IPS-NIHi7 (cell line): ENCODE data around the gene BRSK1.

Source experiments
- DNase-seq: peaks from one replicate; pipeline ENCODE4 v3.0.0; 2012; ENCODE audit warnings: mixed read lengths; ENCODE audit errors: extremely low spot score

The BRSK1 gene

DNA sequence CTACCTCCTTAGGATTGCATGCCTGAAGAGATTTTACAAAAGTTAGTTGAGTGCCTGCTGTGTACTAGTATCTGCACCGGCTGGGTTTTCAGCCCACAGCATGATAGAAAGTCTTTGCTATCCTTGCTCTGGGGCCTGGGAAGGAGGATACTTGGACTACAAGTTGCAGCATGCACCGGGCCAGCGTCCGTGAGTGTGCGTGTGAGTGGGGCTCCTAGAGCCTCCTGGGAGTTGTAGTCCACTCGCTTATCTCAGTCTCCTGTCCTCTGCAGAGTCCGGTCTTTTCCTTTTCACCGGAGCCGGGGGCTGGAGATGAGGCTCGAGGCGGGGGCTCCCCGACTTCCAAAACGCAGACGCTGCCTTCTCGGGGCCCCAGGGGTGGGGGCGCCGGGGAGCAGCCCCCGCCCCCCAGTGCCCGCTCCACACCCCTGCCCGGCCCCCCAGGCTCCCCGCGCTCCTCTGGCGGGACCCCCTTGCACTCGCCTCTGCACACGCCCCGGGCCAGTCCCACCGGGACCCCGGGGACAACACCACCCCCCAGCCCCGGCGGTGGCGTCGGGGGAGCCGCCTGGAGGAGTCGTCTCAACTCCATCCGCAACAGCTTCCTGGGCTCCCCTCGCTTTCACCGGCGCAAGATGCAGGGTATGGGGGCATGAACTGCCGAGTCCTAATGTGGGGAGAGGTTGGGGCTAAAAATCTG, 20.6 kb downstream of the BRSK1 start:
- DNase-seq = peak; percentile 76

GRCh38 chr19:55304980-55305379, 21.2 kb downstream of the BRSK1 start:
- peak; percentile 73 for DNase-seq

GRCh38 chr19:55305491-55305890, 21.7 kb downstream of the BRSK1 start:
- DNase-seq = peak; percentile 80

- DNase-seq = no peak
Measured at GRCh38 chr19:55305983-55306562, 22.3 kb downstream of the BRSK1 start.

- DNase-seq = no peak
Measured at GRCh38 chr19:55306712-55307111, 22.9 kb downstream of the BRSK1 start.

DNA sequence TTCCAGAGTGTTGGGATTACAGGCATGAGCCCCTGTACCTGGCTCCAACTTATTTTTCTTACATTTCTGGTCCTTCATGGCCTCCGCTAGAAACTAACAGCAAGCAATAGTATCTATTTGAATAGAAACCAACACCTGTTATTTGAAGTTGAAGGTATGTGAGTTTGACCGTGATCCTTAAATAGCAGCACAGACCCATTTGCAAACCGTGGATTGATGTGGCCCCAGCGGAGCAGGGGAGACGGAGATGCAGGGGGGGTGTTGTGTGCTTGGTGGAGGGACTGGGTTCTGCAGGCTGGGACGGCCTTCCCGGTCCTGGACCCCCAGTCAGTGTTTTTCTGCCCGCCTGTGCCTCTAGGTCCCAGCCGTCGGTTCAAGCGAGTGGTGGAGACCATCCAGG, 24.5 kb downstream of the BRSK1 start:
- DNase-seq = no peak

- no peak for DNase-seq
Measured at GRCh38 chr19:55309448-55309847, 25.7 kb downstream of the BRSK1 start.

- DNase-seq = no peak
Measured at GRCh38 chr19:55310498-55310897, 26.7 kb downstream of the BRSK1 start.

DNA sequence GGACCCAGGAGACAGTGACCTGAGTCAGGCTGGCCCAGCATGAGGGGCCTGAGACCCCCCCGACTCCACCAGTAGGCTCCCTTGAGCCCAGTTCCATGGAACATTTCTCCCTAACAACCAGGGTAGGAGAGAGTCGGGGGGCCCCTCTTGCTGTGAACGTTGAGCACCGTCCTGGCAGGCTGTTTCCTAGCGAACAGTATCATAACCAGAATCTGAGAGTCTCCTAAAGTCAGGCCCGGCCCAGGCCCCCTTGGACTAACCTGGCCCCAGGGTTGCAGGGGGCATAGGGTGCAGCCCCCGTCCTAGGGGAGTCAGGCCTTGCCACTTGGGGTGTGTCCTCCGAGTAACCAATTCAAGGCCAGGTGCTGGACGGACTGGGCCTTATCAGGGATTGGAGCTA, 27.6 kb downstream of the BRSK1 start:
- no peak for DNase-seq

DNA sequence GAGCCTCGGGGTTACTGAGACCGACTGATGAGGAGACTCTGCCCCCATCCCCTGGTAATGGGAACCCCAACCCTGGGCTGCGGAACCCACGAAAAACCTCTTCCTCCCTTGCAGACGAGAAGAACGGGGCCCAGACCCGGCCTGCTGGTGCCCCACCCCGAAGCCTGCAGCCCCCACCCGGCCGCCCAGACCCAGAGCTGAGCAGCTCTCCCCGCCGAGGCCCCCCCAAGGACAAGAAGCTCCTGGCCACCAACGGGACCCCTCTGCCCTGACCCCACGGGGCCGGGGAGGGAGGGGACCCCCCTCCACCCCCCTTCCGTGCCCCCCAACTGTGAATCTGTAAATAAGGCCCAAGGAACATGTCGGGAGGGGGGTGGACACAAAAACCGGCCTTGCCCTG, 28.0 kb downstream of the BRSK1 start:
- no peak for DNase-seq

- no peak for DNase-seq
Measured at GRCh38 chr19:55312621-55313512, 29.1 kb downstream of the BRSK1 start.

DNA sequence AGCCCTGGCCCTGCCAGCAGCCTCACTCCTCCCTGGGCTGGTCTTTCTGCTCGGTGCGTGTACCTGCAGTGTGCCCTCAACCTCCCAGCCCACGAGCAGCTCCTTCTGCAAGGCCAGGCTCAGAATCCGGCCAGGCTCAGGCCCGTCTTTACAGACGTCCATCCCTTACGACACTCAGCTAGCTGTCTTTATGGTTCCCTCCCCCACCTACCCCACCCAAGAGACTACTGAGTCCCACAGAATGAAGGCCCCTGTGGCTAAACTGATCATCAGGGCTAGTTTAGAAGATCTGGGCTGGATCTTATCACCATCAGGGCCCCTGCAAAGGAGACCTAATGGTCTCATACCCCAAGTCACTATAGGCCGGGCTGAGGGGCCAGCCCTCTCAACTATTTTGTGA, 30.6 kb downstream of the BRSK1 start:
- DNase-seq = no peak

- no peak for DNase-seq
Measured at GRCh38 chr19:55315956-55316525, 32.2 kb downstream of the BRSK1 start.

GRCh38 chr19:55316646-55317045, 32.8 kb downstream of the BRSK1 start:
- no peak for DNase-seq

- DNase-seq = peak; percentile 96
Measured at GRCh38 chr19:55319785-55320184, 36.0 kb downstream of the BRSK1 start.

DNA sequence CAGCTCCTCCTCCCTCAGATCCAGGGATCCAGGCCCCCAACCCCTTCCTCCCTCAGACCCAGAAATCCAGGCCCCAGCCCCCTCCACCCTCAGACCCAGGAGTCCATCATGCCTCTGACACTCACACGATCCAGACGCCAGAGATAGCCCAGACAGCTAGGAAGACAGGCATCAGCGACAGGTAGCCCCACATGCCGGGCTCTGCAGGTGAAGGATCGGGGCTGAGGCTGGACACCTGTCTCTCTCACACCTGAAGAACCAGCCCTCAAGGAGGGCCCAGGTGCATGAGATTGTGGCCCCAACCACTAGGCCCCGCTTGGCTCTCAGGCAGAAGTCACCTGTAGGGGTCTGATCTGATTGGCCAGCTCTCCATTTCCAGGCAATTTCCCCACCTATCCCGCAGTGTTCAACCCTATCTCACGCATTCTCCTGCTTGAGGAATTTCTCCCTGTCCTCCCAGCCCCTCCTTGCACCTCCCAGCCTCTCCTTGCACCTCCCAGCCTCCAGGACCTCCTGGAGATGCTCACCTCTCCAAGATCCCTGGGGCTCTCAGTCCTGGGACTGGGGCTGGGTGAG, 37.1 kb downstream of the BRSK1 start:
- no peak for DNase-seq

DNA sequence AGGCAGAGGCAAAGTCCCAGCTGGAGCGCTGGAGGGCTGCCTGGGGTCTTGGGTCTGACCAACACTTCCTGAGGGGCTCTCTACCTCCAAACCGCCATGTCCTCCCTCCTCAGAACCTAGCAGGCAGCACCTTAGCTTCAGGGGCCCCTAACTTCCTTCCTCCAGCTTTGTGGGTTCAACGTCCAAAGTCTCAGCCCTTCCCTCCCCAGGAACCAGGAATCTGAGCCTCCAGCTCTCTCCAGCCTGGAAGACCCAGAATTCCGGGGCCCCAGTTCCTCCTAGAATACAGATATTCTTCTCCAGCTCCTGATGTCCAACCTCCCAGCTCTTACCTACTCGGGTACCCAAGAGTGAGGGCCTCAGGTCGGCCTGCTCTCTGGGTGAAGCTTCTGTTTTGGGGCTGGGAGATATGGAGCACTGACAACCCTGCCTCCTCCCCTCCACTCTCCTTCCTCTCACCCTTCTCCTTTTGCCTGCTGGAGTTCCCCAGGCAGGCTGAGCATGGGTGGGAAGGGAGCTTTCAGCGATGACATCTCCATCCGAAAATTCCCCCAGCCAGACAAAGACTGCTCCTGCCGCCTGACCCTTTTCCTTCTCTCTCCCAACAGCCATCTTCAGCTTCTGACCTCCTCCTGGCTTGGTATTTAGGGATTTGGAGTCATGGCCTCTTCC, 37.8 kb downstream of the BRSK1 start:
- no peak for DNase-seq

GRCh38 chr19:55322204-55322885, 38.5 kb downstream of the BRSK1 start:
- no peak for DNase-seq

GRCh38 chr19:55324662-55325061, 40.9 kb downstream of the BRSK1 start:
- no peak for DNase-seq

DNA sequence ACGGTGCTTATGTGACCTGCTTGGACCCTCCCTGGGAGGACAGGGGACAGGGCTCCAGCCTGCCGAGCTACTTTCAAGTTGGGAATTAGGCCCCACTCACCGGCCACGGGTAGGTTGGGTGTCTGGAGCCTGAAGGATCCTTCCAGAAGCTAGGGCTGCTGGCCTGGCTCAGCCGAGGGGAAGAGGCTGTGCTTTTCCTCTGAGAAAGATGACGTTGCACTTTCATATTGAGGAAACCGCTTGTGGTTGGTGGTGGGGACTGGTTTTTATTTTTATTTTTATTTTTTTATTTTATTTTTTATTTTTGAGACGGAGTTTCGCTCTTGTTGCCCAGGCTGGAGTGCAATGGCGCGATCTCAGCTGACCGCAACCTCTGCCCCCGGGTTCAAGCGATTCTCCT, 41.4 kb downstream of the BRSK1 start, which contains the start of gene TMEM150B:
Gene TMEM150B (minus strand): TSS at position 170 of the 400 bp plus-strand sequence. CDS start 4,305 bp downstream, outside the sequence.
- DNase-seq = no peak
